Naive thymus-derived CD8-positive, alpha-beta T cell (primary cell): ENCODE results near the gene SEMA5B. TPM values are rescaled to one million over a fixed set of nuclear protein-coding genes. Genes with fewer than 3 reads are reported as not detected.
A peak's percentile ranks its signal among the peaks of the same experiment; 100 is the strongest.

ENCODE experiments used
- ATAC-seq, 2 donors: fragments of 150-1000 bp; cut with Tn5 transposase in 1 of 2; sonication (Bioruptor Pico), chemical (Tn5 transposase) in 1 of 2; 1 replicate in 1 of 2; 2 replicates in 1 of 2; pipeline ENCODE4 v1.10.0; 2021; ENCODE audit warnings: mild to moderate bottlenecking in 2 of 2, moderate library complexity in 2 of 2
- POLR2A ChIA-PET: fragments of 350-600 bp; sonication (Branson Sonifier 250); formaldehyde crosslinking; loops from one replicate; lab custom pipeline; 2021; ENCODE audit warnings: antibody characterized with exemption; lab: Charles Lee
- DNase-seq, 10 donors: peaks; one replicate each; pipeline versions ENCODE4 v3.0.0 to v3.0.0-alpha.2; 2020 to 2022
- H3K27ac Mint-ChIP-seq, 10 donors: one replicate each; pipeline ENCODE4 v1.8.0; 2020 to 2022; ENCODE audit warnings: mild to moderate bottlenecking in 10 of 10, mixed read lengths in 10 of 10, moderate library complexity in 4 of 10, inconsistent platforms in 1 of 10
- H3K27me3 Mint-ChIP-seq, 5 donors: one replicate each; pipeline ENCODE4 v1.8.0; 2021 to 2022; ENCODE audit warnings: mixed read lengths in 5 of 5
- H3K36me3 Mint-ChIP-seq, 3 donors: one replicate each; pipeline ENCODE4 v1.8.0; 2020 to 2022; ENCODE audit warnings: mixed read lengths in 3 of 3, mild to moderate bottlenecking in 2 of 3, inconsistent platforms in 1 of 3
- H3K4me1 Mint-ChIP-seq, 4 donors: one replicate each; pipeline ENCODE4 v1.8.0; 2021 to 2022; ENCODE audit warnings: mixed read lengths in 4 of 4
- H3K4me3 Mint-ChIP-seq, 10 donors: one replicate each; pipeline ENCODE4 v1.8.0; 2020 to 2022; ENCODE audit warnings: mild to moderate bottlenecking in 10 of 10, mixed read lengths in 10 of 10, moderate library complexity in 6 of 10, inconsistent platforms in 1 of 10
- H3K9me3 Mint-ChIP-seq, 9 donors: one replicate each; pipeline ENCODE4 v1.8.0; 2020 to 2022; ENCODE audit warnings: mixed read lengths in 9 of 9, mild to moderate bottlenecking in 3 of 9, inconsistent platforms in 1 of 9, moderate library complexity in 1 of 9
- polyA plus RNA-seq, 3 donors: library from polyadenylated mRNA; unstranded; fragments of 300-500 nt; fragmentation: Illumina TruSeq; gene quantifications; one replicate each; pipeline ENCODE4 v1.2.3, GENCODE V29; 2021
- total RNA-seq, 8 experiments: library from RNA in 2 of 8; stranded (reverse) in 2 of 8; gene quantifications; one replicate each; pipeline ENCODE4 v1.2.3 and lab custom pipeline; 2021 to 2026

Gene SEMA5B
- total and polyA plus RNA-seq, 5 experiments from 2014 or later: 0.16 to 0.47 TPM; not detected in 3

DNA sequence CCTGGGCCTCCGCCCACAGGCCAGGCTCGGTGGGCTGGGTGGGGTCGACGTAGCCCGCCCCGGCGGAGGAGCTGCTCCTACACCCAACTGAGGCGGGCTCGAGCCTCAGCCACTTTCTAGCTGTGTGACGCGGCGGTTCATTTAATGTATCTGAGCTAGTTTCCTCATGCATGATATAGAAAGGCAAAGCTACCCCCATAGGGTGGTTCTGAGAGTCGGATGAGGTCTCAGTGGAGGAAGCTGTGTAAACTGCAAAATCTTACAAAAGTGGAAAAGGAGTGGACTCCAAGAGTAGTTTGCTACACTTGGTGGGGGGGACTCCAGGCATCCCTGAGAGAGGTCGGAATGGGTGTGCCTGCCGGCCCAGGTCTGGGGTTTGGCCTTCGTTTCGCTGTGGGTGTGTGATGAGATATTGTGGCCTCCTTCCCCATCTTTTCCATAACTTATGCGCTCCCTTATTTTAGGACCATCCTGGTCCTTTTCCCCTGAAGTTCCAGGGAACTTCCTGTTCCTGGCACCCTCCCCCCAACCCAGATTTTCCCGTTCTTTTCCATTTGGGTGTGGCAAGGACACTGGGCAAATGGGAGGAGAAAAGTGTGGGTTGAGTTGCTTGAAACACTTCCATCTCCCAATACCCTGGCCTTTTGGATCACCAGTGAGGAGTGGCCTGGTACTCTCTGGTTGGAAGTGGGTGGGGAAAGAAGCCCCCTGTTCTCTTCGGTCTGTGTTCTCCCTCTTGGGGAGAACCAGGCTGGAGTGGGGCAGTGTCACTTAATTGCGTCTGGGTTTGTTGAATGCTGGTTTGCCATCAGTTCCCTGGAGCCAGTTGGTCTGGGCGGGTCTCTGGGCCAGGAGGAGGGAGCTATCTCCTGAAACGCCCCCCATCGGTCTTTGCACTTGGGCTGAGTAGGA is 40.4 kb upstream of the SEMA5B start:
- DNase-seq: no peak
- H3K9me3 Mint-ChIP-seq: no peaks in the 10 kb centered on the region
- peak overlapping the region in 7 of 10 donors; percentile 56 to 77 (median 70) for H3K27ac Mint-ChIP-seq
- no peaks in the 10 kb centered on the region for H3K27me3 Mint-ChIP-seq
- no peaks in the 10 kb centered on the region for H3K36me3 Mint-ChIP-seq
- ATAC-seq: peak; percentile 52 to 54
- H3K4me1 Mint-ChIP-seq: peaks cover 17 to 39% (median 23%) of the 10 kb centered on the region in 4 donors
- POLR2A ChIA-PET: interaction anchor here (1.0 kb wide), 1 partner anchor 11 kb away, joined by 3 read pairs; no protein-coding TSS in a partner anchor
- H3K4me3 Mint-ChIP-seq: peak overlapping the region; percentile 78 to 87 (median 84)

DNA sequence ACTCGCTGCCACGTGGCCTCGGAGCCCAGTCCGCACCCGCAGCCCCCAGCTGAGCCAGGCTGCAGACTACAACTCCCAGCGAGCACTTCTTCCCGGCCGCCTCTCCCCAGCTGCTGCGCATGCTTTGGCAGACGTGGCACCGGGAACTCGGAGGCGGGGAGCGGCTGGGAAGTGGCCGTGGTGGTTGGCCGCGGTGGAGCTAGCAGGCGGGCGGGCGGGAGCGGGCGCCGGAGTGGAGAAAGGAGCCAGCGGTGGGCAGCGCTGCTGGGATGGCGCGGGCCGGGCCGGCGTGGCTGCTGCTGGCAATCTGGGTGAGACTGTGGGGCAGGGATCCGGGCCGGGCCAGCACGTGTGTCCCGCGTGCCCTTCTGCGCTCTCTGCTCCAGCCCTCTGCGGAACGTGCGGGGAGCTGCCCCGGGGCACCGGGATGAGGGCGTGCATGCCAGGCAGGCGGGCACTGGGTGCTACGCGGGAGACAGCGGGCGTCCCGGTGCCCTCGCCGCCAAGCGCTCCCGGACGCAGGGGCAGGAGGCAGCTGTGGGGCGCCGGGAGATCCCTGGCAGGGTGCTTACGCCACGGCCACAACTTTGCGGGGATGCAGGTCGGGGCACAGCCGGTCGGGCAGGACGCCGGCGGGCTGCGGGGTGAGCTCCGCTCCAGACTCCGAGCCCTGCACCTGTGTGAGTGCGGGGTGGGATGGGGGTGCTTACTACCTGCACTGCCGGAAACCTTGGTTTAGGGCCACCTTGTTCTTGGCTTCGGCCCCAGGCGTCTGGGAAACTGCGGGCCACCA is 39.5 kb upstream of the SEMA5B start, which contains the start of gene PDIA5:
Gene PDIA5 (plus strand): TSS at position 130 of the 793 bp plus-strand sequence. CDS start 140 bp downstream, at position 270.
- H3K9me3 Mint-ChIP-seq: no peaks in the 10 kb centered on the region
- no peaks in the 10 kb centered on the region for H3K36me3 Mint-ChIP-seq
- H3K27ac Mint-ChIP-seq: peak within 1 kb of the TSS in 8 of 10 donors; percentile 56 to 79 (median 71)
- peak within 1 kb of the TSS; percentile 78 to 87 (median 84) for H3K4me3 Mint-ChIP-seq
- DNase-seq (peak; percentile 10 to 71 (median 30)), ATAC-seq (peak; percentile 67 to 76)
- no peaks in the 10 kb centered on the region for H3K27me3 Mint-ChIP-seq
- POLR2A ChIA-PET: interaction anchor here (0.8 to 1.2 kb wide), 3 partner anchors 10 to 135 kb away, joined by 3 to 6 read pairs (median 3); partner anchors contain the start of gene SEC22A
- H3K4me1 Mint-ChIP-seq: peaks cover 11 to 32% (median 23%) of the 10 kb centered on the region in 4 donors

DNA sequence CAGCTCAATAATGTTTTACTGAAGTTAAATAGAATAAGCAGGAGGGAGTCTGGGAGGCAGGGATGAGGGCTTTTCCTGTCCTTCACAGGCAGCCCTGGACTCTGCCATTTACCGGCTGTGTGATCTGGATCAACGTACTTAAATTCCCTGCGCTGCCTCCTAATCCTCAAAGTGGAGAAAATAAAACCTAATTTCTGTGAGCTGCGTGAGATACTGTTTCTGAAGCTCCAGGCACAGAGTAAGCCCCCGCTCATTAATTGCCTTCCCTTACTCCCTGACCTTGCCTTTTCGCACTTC is 39.0 kb upstream of the SEMA5B start:
- ATAC-seq: no peak
- Mint-ChIP-seq H3K9me3 (no peaks in the 10 kb centered on the region), H3K4me3 (peak overlapping the region; percentile 78 to 87 (median 84)), H3K4me1 (peaks cover 10 to 26% (median 22%) of the 10 kb centered on the region in 4 donors), H3K36me3 (no peaks in the 10 kb centered on the region), H3K27ac (peak overlapping the region in 5 of 10 donors; percentile 22 to 79 (median 68)), H3K27me3 (no peaks in the 10 kb centered on the region)
- POLR2A ChIA-PET: interaction anchor here (0.8 to 1.2 kb wide), 2 partner anchors 15 to 135 kb away, joined by 3 to 6 read pairs; partner anchors contain the start of gene SEC22A
- no peak for DNase-seq

DNA sequence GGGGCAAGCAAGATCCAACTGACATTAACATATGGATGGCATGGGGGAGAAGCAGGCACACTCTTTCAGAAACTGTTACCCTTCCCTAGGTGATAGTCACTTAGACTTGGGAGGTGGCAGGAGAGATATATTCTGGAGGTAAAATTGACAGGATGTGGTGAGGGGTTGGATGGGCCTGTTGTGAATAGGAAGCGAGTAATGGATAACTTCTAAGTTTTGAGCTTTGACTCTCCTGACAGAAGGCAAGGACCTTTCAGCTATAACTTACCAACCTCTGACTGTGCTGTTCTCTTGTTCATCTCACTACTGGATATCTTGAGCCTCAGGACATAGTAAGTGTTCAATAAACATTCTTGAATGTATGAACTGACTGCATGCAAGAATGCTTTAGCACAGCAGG is 37.4 kb upstream of the SEMA5B start:
- H3K27me3 Mint-ChIP-seq: no peaks in the 10 kb centered on the region
- H3K9me3 Mint-ChIP-seq: no peaks in the 10 kb centered on the region
- DNase-seq: no peak
- no peak for ATAC-seq
- H3K4me3 Mint-ChIP-seq: peak overlapping the region in 1 of 10 donors; percentile 47
- no peak overlapping the region for H3K27ac Mint-ChIP-seq
- no peaks in the 10 kb centered on the region for H3K36me3 Mint-ChIP-seq
- POLR2A ChIA-PET: no interaction called here
- H3K4me1 Mint-ChIP-seq: peaks cover 8 to 24% (median 22%) of the 10 kb centered on the region in 4 donors

DNA sequence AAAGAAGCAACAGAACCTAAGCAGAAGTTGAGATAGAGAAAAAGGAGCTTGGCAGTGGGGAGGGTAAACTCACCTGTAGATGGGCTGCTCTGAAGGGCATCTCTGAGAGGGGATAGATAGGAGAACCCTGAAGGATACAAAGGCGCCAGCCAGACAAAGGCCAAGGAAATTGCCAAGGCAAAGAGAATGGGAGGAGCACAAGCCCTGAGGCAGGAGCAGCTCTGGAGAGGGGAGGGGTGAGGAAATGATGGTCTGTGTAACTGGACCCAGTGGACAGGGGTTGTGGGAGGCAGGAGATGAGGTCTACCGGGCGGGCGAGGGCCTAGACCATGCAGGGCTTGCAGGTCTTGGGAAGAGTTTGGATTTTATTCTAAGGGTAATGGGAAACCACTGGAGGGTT is 36.9 kb upstream of the SEMA5B start:
- ATAC-seq (no peak), DNase-seq (no peak)
- POLR2A ChIA-PET: no interaction called here
- peaks cover 8 to 24% (median 22%) of the 10 kb centered on the region in 4 donors for H3K4me1 Mint-ChIP-seq
- peak overlapping the region in 1 of 10 donors; percentile 39 for H3K27ac Mint-ChIP-seq
- H3K4me3 Mint-ChIP-seq: peak overlapping the region in 4 of 10 donors; percentile 1 to 43 (median 14)
- no peaks in the 10 kb centered on the region for H3K36me3 Mint-ChIP-seq
- no peaks in the 10 kb centered on the region for H3K27me3 Mint-ChIP-seq
- no peaks in the 10 kb centered on the region for H3K9me3 Mint-ChIP-seq

DNA sequence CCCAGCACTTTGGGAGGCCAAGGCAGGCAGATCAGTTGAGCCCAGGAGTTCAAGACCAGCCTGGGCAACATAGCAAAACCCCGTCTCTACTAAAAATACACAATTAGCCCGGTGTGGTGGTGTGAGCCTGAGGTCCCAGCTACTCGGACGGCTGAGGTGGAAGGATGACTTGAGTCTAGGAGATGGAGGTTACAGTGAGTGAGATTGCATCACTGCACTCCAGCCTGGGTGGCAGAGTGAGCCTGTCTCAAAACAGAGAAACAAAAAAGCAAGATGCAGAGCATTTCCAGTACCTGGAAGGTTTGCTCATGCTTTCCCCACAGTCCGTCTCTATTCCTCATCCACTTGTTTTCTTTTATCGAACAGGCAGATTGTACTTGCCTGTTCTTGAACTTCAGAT is 35.5 kb upstream of the SEMA5B start:
- POLR2A ChIA-PET: no interaction called here
- Mint-ChIP-seq H3K27me3 (no peaks in the 10 kb centered on the region), H3K4me3 (no peak overlapping the region), H3K9me3 (no peaks in the 10 kb centered on the region), H3K4me1 (peaks cover 5 to 12% (median 11%) of the 10 kb centered on the region in 4 donors), H3K36me3 (no peaks in the 10 kb centered on the region), H3K27ac (no peak overlapping the region)
- DNase-seq: no peak
- no peak for ATAC-seq

DNA sequence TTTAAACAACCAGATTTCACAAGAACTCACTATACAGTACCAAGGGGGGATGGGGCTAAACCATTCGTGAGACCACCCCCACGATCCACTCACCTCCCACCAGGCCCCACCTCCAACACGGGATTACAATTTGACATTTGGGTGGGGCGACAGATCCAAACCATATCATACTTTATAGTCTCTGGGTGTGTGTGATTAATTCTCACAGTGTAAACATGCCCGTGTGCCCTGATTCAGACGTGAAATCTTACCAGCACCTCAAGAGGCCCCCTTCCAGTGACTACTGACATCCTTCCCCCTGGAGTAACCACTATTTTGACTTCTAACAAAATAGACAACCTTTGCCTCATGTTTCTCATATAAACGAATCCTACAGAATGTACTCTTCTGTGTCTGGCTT is 34.3 kb upstream of the SEMA5B start:
- H3K4me1 Mint-ChIP-seq: peaks cover 2 to 8% (median 5%) of the 10 kb centered on the region in 4 donors
- no peak for DNase-seq
- H3K4me3 Mint-ChIP-seq: no peak overlapping the region
- POLR2A ChIA-PET: no interaction called here
- ATAC-seq: no peak
- H3K27ac Mint-ChIP-seq: no peak overlapping the region
- H3K9me3 Mint-ChIP-seq: no peaks in the 10 kb centered on the region
- no peaks in the 10 kb centered on the region for H3K27me3 Mint-ChIP-seq
- H3K36me3 Mint-ChIP-seq: no peaks in the 10 kb centered on the region

DNA sequence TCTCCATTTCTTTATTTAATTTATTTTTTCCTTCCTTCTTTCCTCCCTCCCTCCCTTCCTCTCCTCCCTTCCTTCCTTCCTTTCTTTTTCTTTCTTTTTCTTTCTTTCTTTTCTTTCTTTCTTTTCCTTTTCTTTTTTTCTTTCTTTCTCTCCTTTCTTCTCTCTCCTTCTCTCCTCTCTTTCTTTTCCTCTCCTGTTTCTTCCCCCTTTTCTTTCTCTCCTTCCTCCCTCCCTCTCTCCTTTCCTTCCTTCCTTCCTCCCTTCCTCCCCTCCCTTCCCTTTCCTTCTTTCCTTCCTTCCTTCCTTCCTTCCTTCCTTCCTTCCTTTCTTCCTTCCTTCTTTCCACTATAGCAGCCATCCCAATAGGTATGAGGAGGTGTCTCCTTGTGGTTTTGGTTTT is 32.5 kb upstream of the SEMA5B start:
- no peak overlapping the region for H3K27ac Mint-ChIP-seq
- H3K9me3 Mint-ChIP-seq: no peaks in the 10 kb centered on the region
- ATAC-seq (no peak), DNase-seq (no peak)
- H3K4me1 Mint-ChIP-seq: peaks cover 0 to 2% (median 0%) of the 10 kb centered on the region in 4 donors
- H3K4me3 Mint-ChIP-seq: no peak overlapping the region
- H3K36me3 Mint-ChIP-seq: no peaks in the 10 kb centered on the region
- POLR2A ChIA-PET: no interaction called here
- peaks cover 0 to 4% (median 0%) of the 10 kb centered on the region in 5 donors for H3K27me3 Mint-ChIP-seq

DNA sequence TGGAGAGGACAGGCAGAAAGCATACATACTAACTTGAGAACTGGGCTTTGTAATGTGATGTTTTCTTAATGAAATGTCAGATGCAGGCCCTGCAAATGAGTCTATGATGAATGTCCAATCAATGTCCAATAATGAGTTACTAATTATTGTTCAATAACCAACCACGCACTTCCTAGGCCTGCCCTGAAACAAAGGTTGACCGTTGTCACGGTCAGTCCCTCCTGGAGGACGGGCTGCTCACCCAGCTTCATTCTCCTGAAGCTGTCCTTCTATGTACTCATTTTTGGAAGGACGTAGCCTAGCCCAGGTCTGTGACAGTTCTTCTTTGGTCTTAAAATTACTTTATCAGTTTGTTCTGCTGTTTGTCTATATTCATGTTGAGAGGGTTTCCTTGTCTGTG is 30.9 kb upstream of the SEMA5B start:
- no peak for ATAC-seq
- no peaks in the 10 kb centered on the region for H3K9me3 Mint-ChIP-seq
- peaks cover 0 to 2% (median 0%) of the 10 kb centered on the region in 4 donors for H3K4me1 Mint-ChIP-seq
- DNase-seq: no peak
- no peak overlapping the region for H3K4me3 Mint-ChIP-seq
- peaks cover 0 to 12% (median 2%) of the 10 kb centered on the region in 5 donors for H3K27me3 Mint-ChIP-seq
- no peaks in the 10 kb centered on the region for H3K36me3 Mint-ChIP-seq
- no peak overlapping the region for H3K27ac Mint-ChIP-seq
- POLR2A ChIA-PET: no interaction called here

DNA sequence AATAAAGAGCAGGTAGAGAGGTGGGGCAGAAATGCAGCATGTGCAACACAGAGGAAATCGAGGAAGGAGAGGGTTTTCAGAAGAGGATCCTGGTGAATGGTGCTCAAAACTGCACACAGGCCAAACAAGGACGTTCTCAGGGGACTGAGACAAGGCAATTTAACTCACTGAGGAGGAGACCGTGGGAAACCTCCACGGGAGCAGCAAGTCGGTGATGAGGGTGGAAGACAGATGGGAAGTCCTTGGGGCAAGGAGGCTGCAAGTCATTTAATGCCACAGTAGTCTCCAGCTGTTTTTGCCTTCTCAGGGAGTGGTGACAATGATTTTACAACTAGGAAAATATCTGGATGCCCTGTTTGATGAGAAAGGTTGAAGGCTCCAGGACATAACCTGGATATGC is 27.8 kb upstream of the SEMA5B start:
- Mint-ChIP-seq H3K36me3 (no peaks in the 10 kb centered on the region), H3K4me1 (peaks cover 0 to 2% (median 0%) of the 10 kb centered on the region in 4 donors), H3K27me3 (peaks cover 0 to 18% (median 2%) of the 10 kb centered on the region in 5 donors), H3K27ac (no peak overlapping the region), H3K9me3 (no peaks in the 10 kb centered on the region), H3K4me3 (no peak overlapping the region)
- DNase-seq: no peak
- POLR2A ChIA-PET: no interaction called here
- ATAC-seq: no peak

DNA sequence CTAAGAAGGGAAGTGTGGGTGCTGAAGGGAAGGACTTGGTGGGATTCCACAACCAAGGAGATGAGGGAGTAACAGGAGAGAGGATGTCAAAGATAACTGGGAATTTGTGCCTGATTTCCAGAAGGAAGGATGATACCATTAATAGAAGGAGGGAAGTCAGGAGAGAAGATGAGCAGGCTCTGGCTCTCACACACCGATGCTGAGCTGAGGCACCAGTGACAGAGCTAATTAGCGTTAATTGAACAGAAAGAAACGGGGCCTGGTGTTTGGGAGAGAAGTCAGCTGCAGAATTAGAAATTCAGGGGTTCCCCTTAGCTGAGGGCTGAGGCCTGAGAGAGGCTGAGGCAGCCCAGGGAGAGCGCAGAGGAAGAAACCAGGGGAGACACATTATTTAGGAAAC is 27.4 kb upstream of the SEMA5B start:
- Mint-ChIP-seq H3K27ac (no peak overlapping the region), H3K4me3 (no peak overlapping the region), H3K9me3 (no peaks in the 10 kb centered on the region), H3K27me3 (peaks cover 0 to 18% (median 2%) of the 10 kb centered on the region in 5 donors), H3K4me1 (peaks cover 0 to 2% (median 0%) of the 10 kb centered on the region in 4 donors), H3K36me3 (no peaks in the 10 kb centered on the region)
- ATAC-seq (no peak), DNase-seq (no peak)
- POLR2A ChIA-PET: no interaction called here

DNA sequence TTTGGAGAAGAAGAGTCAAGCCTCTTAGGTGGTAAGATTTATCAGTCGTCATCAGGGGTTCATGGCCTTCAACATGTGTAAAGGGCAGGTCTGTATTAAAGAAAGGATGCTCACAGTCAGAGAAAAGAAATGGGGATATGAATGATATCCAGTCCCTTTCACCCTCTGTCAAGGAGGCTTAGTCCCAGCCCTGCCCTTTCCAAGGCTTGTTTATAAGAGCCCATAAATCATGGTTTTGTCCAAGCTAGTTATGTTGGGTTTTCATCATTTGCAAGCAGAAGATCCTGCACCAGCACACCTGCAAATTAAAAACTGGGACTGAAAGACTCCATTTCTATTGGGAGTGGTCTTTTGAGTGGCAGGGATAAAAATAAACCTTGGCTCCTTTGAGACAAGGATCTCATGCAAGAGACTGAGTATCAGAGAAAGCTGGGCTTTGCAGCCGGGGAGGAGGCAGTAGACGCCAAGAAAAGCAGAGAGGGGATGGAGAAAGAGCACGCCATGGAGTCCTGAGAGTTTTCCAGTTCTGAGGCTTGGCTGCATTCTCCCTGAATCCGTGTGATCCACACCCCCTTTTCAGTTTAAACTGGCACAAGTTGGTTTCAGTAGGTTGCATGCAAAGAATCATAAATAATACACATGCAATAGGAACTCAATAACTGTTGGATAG is 26.7 kb upstream of the SEMA5B start:
- Mint-ChIP-seq H3K27me3 (peaks cover 0 to 18% (median 2%) of the 10 kb centered on the region in 5 donors), H3K4me1 (peaks cover 0 to 2% (median 0%) of the 10 kb centered on the region in 4 donors), H3K4me3 (no peak overlapping the region), H3K27ac (no peak overlapping the region), H3K9me3 (no peaks in the 10 kb centered on the region), H3K36me3 (no peaks in the 10 kb centered on the region)
- POLR2A ChIA-PET: no interaction called here
- DNase-seq (no peak), ATAC-seq (no peak)
